ENCODE measurements around the gene RFX2.
"Not testable (repeated sequence)": the region's sequence is repeated elsewhere in the genome, so short reads cannot be mapped to it uniquely, and the experiment has no call there.

Gene RFX2

DNA sequence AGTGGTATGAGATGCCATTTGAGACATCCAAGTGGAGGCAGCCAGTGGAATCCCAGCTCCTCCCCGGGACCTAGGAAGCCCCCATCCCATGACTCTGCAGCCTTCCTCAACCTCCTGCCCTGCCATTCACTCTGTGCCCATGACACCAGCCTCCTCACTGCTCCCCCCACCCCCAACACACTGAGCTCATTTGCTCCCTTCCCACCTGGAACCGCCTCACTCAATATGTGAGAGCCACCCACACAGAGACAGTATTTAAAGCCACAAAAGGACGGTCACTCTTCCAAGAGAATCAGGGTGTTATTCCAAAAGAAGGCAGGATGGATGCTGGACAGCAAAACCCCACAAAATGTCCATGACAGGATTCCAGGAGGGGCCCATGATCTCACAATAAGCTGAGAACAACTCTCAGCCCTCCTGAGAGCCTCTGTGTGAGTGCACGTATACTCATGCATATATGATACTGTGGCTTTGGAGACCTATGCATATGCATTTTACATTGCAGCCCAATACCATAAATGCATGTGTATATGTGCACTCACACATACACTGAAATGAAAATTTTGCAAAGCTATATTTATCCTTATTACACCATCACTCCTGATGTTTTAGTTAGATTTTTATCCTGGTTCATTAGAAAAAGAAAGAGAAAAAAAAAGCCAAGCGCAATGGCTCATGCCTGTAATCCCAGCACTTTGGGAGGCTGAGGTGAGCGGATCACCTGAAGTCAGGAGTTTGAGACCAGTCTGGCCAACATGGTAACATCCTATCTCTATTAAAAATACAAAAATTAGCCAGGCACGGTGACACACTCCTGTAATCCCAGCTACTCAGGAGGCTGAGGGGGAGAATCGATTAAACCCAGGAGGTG, 121.5 kb downstream of the RFX2 start:
- no peak for DNase-seq

DNA sequence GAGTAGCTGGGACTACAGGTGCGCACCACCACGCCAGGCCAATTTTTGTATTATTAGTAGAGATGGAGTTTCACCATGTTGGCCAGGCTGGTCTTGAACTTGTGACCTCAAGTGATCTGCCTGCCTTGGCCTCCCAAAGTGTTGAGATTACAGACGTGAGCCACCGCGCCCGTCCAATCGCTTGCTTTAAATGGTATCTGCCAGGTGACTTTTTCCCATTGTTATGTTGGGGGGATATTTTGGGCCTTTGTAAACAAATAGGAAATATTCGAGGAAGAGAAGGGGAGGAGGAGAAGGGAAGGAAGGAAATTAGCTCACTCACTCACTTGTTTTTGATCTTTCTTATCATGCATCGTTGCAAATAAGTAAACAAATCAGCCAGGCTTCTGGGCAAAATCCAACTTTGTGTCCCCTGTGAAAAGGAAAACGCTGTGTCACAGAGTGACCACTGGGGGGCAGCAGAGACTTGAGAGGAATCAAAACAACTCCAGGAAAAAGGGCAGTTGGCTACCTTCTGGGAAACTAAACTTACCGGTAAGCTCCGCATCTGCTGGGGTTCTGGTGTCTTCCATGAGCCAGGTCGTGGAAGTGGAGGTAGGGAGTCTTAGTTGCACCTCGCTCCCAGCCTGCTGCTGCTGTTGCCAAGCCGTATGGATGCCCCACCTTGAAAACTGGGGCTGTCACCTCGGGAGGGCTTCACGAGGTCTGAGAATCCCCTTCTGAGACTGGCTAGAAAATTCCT, 123.1 kb downstream of the RFX2 start:
- DNase-seq, result peak; percentile 81

DNA sequence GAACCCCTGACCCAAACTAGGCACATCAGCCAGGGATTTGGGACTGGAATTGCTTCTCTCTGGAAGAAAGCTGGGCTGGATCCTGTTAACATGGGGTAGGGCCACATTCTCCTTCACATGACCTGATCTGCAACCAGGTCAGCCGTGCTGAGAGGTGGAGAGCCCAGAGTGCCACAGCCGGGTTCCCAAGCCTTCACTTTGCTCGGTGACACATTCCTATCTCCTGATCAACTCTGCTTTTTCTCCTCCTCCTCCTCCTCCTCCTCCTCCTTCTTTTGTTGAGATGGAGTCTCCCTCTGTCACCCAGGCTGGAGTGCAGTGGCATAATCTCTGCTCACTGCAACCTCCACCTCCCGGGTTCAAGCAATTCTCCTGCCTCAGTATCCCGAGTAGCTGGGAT, 124.5 kb downstream of the RFX2 start:
- DNase-seq, result not testable (repeated sequence)

DNA sequence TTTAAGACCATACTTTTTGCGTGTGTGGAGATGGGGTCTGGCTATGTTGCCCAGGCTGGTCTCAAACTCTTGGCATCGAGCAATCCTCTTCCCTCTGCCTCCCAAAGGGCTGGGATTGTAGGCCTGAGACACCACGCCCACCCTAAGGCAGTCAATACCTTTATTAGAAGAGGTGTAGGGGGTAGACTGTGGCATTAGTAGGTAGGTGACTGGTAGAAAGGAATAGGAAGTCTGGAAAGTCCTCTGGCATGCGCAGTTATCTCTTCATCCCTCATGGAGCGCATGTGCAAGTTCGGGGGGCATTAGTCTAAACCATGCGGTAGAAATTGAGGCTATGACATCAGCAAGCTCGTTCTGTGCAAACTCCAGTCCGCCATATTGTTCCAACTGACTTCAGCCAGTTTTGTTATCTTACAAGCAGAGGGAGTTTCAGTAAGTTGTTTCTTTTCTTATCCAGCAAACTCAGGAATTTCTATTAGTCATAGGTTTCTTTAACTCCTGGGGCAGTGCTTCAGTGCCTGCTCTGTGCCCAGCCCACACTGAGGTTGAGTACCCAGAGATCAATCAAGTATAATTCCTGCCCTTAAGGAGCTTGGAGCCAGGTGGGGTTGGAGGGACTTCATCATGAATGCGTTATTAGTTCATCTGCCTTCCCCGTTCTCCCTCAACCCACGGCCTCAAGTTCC, 125.1 kb downstream of the RFX2 start:
- DNase-seq, result no peak

DNA sequence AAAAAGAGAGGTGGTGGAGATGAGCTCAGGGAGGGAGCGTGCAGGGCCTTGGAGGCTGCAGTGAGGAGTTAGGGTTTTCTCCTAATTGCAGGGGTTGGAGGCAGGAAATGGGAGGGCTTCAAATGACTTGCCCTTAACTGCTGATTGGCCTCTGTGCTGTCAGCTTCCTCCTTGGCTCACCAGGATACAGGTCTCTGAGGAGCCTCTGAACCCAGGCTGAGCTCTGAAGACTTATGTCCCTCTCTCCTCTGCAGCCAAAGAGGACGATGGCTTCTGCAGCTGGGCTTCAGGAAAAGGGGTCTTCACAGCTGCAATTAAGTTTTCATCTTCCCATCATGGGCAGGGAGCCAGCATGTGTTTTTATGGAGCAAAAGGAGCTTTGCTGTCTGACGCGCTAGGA, 125.7 kb downstream of the RFX2 start:
- no peak for DNase-seq

DNA sequence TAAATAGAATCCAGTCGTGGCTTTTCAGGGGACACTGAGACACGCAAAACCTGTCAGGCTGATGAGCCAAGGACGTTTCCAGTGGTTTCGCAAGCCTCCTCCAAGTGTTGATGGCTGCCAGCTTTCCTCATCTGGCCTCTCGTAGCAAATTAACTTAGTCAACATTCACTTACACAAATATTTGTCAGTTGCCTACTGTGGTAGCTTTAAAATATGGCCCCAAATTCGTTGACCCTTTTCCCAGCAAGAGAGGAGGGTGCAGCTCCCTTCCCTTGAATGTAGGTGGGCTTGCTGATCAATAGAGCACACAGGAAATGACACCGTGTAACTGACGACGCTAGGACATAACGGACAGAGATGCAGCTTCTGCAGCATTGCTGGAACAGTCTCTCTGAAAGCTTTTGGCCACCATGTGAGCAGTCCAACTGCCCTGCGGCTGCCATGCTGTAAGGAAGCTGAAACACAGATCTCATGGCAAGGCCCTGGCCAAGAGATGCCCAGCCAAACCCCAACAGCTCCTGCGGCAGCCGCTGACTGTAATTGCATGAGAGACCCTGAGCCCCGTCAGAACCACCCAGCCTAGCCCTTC, 126.8 kb downstream of the RFX2 start:
- DNase-seq, result peak; percentile 31 to 34

DNA sequence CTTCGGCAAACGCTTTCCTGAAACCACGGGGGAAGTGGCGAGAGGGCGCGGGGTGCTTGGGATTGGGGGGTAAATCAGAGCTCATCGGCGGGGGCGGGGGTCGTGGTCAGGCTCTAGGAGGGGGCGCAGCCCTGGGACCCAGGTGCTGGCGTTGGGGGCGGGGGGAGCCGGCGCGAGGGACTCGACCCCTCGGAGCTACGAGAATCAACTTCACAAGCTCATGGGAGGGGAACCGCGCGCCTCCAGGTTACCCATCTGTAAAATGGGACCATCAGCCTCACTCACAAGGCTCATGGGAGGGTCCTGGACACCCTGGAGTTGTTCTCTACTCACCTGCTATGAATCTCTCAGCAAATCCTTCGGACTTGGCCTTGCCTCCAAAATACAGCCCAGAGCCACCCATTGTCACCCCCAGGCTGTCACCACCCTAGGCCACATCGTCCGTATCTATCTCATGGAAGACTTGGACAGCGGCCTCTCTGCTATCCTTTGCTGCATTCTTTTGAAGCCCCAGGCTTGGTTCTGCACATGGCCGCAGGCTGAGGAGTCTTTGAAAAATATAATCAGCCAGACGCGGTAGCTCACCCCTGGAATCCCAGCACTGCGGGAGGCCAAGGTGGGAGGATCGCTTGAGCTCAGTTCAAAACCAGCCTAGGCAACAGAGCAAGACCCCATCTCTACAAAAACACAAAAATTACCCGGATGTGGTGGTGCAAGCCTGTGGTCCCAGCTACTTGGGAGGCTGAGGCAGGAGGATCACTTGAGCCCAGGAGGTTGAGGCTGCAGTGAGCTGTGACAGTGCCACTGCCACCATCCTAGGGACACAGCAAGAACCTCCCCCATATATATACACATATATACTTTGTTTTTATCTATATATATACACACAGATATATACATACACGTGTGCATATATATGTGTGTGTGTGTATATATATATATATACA, 131.4 kb downstream of the RFX2 start:
- peak; percentile 37 to 40 for DNase-seq

DNA sequence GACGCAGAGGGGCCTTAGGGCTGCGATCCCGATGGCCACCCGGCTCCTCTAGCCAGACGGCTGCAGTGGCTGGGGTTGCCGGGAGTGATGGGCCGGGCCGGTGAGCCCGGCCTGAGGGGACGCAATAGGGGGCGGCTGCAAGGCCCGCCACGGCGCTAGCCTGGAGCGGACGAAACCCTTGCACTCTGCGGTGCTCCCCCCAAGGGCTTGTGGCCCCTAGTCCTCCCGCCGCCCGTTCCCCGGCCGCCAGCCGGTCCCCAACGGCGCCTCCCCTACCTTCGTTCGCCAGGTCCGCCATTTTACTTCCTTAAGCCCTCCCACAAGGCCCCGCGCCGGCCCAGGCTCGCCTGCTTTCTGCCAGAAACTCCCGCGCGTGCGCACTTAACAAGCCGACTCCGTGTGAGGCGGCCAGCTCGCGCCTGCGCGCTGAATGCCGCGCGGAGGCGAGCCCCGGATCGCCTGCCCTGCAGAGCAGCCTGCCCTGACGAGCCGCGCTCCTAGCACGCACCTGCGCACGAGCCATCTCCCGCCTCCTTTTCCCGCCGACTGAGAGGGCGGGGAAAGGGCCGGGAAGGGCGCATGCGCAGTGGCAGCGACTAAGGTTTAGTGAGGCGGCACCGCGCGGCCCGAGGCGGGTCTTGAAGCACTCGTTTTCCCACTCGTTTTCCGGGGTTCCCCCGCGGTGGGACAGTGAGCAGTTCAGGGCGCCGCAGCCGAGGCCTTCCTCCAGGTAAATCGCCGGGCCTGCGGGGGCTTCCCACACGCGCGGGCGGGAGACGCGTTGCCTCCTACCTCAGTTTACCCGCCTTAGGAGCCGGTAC, 132.3 kb downstream of the RFX2 start, which contains the start of gene RANBP3:
Gene RANBP3, minus strand, starts transcription at position 356 of the 821 bp plus-strand sequence. Its CDS starts 58 bp downstream, at position 298.
- DNase-seq, result peak; percentile 96 to 98

DNA sequence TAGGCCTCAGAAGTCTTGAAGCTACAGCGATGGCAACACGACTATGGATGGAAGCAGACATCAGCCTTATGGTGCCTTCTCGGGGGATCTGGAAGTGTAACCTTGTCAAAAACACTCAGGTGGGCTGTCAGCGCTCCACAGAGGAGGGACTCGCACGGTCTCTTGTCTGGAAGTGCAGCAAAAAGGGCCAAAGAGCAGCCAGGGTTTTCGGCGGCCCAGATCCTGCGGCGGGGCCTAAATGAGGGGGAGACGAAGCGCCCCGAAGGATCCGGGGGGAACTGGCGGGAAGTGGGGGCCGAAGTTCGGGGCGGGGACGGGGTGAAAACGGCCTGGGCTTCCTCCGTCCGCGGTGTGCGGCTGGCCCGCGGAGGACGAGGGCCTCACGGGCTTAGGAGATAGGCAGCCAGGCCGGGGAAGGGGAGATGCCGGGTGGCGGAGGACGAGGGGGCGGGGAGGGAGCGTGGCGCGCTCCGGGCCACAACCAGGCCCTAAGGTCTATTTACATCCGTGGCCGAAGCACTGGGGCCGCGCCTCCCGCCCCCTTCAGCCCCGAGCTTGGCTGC, 133.0 kb downstream of the RFX2 start:
- DNase-seq, result no peak

DNA sequence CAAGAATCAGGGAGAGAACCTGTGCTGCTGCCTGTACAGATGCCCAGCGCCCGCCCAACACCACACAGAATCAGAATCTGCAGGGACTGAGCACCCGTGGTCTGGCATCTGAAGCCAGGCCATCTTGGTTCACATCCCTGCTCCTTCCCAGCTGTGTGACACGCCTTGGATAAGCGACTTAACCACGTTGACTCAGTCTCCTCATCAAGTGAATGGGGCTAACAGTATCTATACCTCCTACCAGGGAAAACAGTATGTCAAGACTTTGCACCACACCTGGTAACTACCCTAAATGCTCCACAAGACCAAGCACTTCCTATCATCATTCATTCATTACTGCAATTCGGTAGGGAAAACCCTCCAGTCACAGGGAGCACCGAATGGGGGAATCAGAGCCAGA, 133.5 kb downstream of the RFX2 start:
- DNase-seq, result no peak

DNA sequence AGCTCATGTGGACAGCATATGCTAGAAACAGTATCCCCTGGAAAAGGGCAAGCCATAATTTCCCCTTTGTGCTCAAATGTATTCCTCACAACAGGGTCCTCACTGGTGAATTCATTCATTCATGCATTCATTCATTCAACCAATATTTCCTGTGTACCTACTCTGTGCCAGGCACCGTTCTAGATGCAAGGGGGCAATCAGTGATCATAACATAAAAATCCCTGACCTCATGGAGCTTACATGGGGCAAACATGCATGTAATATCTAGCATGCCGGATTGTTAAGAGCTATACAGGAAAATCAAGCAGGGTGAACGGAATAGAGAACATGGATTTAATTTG, 134.9 kb downstream of the RFX2 start:
- DNase-seq, result no peak

DNA sequence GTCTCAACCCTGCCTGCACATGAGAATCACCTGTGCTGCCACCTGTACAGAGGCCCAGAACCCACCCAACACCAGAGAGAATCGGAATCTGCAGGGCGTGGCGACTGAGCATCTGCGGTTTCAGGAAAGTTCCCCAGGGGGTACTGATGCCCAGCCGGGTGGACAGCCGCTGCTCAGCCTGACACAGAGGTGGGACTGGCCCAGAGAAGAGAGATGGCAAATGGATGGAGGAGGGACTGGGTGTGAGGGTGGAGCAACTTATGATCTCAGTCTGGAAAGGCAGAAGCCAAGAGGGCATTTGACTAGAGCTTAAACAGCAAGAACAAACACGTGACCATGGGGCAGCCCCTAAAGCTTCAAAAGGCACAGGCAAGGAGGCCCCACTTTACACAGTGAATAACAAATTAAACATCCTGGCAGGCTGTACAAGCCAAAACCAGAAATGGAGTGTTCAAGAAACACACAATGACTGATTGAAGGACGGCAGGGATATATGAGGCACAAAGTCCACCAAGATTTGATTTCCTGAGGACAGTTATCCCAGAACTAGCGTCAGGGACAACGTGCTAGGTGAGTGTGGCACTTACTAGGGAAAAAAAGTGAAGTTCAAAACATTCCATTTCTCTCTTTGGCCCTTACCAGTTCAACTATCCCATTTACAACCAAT, 135.4 kb downstream of the RFX2 start:
- DNase-seq, result peak in 1 of 2 experiments; percentile 58

DNA sequence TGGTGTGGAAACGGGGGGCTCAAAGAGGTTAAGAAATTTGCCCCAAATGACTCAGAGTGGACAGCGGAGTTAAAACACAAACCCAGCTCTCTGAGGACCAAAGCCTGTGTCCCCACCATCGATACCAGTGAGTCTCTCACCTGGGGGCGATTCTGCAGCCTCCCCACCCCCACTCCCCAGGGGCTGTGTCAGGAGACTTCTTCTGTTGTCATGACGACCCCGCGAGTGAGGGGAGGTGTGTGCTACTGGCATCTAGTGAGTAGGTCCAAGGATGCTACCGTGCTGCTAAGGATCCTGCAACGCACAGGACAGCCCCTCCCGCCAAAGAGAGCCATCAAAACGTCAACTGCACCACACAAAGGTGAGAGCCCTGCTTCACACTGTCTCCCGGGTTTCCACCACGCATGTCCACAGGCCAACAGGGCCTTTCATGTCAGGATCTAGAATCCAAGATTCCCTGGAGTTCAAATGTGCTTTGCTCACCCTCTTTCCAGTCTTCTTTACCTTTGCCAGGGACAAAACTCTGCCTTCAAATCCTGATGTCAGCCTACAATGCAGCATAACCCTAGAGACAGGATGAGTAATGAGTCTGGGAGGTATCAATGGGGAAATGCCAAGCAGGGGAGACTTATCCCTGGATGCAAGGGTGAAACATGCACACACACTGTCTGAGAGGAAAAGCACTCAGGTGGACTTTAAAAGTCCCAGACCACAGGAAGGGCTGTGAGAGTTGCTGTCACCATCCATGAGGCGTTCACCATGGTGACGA, 136.2 kb downstream of the RFX2 start:
- no peak for DNase-seq

DNA sequence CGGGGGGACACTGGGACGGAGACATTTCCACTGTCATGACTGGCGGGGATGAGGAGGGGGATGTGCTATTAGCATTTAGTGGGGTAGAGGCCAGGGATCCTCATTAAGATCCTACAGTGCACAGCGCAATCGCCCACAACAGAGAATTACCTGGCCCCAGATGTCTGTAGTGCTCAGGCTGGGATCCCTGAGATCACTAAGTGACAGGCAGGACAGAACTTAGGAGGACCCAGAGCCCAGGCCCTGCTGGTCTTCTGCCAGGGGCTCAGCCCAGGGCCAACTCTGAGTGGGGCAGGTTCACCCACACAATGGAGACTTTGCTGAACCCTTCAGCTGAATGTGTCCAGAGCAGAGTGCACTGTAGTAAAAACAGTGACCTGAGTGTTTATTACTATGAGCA, 136.9 kb downstream of the RFX2 start:
- no peak for DNase-seq

DNA sequence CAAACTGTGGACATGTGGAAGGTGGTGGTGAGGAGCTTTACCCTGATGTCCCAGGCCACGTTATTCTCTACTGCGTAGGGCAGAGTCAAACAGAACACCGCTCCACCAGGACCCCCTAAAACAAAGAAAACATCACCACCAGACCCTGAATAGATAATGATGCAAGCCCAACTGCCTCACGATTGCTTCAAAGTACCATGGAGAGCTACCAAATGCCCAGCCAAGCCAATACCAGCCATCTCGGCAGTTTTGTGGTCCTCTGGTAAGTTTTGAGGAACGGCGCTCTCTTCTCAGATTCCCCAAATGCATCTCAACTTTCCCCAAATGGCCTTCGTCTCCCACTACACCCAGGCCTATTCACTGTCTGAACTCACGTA, 138.0 kb downstream of the RFX2 start:
- DNase-seq, result no peak

DNA sequence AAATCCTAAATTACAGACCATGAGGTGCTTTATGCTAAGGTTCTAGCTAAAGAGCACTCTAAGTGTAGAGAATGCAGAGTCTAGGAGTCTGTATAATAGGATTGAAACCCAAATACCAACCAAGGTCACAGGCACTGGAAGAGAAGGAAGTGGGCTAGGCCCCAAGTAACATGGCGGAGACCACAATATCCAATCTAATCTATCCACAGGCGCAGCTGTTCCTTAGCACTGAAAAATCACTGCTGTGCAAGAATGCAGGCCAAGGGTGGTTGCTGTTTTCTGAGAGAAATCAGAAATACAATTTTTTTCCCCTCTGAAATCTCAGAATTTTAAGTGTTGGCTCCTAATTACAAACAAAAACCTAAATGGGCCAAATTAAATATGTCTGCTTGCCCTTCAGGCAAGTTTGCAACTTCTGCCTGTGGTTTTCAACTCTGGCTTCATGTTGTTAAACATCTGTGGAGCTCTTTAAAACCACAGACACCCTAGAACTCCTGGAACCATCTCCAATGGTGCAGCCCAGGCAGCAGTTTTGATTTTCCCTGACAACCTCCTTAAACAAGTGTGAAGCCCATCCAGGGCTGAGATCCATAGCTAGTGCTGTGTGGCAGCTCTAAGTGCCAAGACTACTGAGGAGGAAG, 138.5 kb downstream of the RFX2 start:
- DNase-seq, result no peak

DNA sequence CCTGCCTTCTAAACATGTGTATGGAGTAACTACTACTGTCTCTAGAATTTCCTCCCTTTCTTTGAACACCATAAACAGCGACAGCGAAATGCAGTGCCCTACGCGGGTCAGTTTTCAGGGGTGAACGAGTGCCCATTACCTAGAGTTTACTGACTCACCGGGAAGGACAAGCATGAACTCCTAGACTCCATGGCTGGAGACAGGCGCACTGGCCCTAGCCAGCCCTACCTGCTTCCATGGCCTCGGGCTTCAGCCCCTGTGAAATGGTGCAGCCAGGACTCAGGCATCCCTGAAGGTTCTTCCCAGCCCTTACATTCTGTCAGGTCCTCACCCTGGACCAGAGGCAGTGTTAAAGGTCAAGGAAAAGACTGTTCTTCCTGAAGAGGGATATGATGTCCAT, 140.8 kb downstream of the RFX2 start:
- DNase-seq, result no peak

DNA sequence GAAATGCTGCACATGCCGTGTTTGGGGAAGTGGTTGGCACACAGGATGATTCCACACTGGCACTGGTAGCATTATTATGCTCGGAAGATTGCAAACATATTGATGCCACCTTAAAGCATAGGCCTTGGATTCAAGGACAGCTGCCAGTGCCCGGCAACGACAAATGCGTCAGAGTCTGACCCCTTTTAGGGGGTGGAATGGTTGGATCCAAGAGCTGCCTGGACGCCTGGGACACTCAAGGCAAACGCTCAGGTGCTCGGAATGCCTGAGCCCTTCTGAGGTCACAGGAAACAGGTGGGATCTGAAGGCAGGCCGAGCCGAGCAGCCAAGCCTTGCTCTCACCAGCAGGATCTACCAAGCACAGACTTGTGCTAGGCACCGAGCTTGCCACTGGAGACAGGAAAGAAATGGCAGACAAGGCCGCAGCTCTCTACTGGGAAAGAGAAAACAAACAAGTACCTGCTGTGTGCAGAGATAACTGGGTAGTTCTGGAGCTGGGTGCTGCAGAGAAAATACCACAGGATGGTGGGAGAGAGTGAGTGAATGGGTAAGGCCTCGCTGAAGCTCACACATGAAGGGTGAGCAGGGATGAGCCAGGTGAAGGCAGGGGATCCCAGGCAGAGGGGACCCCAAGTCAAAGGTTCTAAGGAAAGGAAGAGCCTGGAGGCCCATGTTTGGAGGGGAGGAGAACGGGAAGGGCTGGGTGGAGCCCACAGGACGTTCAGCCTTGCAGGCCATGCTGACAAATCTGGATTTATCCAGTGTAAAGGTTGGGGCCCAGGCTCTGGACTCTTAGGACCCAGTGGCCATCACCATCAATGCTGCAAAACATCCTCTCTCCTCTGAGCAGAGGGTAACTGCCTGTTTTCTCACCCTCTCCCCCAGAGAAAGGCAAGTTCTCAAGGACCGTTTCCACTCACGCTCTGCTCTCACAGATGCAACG, 141.6 kb downstream of the RFX2 start:
- no peak for DNase-seq

Data from activated T-cell treated with anti-CD3 and anti-CD28 coated beads, Interleukin-2, amount 50 U/mL, for 48 hours (primary cell).